GM21717 (cell line): ENCODE measurements around the gene CDS2.
A peak's percentile ranks its signal among the peaks of the same experiment; 100 is the strongest.

Experiments
- ATAC-seq: cut with Tn5 transposase; IDR thresholded peaks from one replicate; pipeline ENCODE4 v1.9.1; 2021; ENCODE audit warnings: mild to moderate bottlenecking, moderate library complexity; ENCODE audit not compliant: unreplicated experiment

Gene CDS2

DNA sequence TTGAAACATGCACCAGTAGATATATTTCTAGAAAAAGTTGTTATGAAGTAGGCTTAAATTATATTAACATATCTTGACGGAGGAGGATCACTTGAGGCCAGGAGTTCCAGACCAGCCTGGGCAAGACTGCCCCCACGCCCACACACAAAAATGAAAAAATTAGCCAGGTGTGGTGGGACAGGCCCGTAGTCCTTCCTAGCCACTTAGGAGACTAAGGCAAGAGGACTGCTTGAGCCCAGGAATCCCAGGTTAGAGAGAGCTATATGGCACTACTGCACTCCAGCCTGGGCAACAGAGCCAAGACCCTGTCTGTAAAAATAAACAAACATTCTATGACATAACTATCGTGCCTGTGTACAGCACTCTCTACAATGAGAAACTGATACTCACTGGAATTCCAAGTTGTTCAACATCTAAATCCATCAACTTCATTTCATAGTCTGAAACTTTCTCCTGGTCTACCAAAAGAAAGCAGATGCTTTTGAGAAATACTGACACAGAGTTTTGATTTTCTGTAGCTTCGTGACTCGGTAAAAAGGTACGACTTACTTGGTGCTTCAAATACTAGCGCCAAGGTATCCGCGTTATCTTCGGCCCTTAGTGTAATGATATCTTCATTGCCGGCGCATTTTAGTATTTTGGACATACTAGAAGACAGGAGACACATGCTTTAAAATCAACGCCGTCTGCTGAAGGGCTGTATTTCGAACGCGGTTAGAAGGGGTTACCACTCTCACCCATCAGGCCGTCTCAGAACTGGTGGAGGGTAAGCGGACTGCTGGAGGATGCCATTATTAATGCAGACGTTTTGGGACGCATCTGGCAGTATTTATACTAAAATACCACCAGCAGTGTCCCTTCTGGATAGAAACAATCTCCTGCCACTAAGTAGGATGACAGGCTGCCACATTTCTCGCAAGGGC is 8.3 kb upstream of the CDS2 start:
- no peak for ATAC-seq

DNA sequence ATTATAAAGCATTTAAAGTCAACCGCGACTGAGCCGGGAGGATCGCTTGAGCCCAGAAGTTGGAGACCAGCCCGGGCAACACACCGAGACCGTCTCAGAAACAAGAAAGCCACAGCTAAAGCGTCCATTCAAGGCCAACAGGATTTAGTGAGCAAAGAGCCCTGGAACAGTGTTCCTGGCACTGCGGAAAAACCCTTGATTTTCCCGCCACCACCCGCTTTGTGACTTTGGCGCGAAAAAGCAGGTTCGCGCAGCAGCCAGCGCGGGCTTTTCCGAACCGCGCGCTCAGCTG is 7.7 kb upstream of the CDS2 start:
- ATAC-seq, result no peak

DNA sequence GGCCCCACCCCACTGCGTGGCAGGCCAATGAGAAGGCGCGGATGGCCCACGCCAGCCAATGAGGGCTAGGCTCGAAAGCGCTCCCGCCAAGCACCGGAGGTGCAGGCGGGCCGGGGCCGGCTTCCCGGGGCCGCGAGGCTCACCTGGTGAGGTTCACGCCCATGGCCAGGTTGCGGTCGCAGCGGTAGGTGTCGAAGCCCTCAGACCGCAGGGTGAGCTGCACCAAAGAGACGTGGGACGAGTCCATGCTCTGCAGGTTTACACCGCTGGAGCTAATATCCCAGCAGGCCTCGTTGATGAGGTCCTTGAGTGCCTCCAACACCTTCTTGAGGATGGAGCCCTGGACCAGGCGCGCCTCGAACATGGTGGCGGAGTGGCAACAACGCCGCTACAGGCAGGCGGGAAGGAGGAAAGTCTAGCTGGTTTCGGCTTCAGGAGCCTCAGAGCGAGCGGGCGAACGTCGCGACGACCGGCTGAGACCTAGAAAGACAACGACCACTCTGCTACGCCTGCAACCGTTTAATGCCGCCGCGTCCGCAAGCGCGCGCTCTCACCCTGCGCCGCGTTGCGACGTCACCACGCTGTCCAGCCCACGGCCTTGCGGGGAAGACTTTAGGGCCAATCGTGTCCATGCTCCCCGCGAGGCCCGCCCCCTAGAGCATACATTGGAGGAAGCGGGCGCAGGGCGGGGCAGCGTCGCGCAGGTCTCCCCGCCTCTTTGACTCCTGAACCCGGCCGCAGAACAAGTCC is 7.2 kb upstream of the CDS2 start, which contains the start of gene PCNA:
Gene PCNA (minus strand): TSS at position 524 of the 750 bp plus-strand sequence. CDS start 160 bp downstream, at position 364.
- ATAC-seq, result peak; percentile 94

DNA sequence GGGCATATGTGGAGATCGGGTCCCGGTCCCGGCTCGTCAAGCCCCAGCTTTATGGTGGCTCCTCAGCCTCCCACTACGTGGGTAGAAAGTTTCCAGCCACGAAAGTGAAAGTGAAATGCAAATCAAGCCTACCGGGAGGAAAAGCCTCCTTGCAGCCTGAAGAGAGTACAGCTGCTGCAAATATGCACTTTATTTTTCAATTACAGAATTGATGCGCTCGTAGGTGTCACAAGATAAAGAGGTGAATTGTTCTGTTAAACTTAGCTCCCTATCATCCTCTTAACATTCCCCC is 6.7 kb upstream of the CDS2 start:
- ATAC-seq, result no peak

DNA sequence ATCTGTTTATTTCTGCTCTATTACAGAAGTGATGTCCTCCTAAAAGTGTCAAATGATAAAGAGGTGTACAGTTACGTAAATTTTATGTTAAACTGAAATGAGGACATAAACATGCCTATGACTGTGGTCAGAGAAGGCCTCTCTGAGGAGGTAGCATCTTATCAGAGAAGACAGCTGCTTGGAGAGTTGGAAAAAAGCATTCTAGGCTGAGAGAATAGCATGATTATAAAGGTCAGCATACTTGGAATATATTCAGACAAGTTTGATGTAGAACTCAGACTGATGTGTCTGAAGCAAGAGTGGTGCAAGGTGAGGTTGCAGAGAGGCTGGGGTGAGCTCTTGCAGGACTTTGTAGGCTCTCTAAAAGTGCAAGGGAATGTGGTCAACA is 3.9 kb upstream of the CDS2 start:
- ATAC-seq, result no peak

DNA sequence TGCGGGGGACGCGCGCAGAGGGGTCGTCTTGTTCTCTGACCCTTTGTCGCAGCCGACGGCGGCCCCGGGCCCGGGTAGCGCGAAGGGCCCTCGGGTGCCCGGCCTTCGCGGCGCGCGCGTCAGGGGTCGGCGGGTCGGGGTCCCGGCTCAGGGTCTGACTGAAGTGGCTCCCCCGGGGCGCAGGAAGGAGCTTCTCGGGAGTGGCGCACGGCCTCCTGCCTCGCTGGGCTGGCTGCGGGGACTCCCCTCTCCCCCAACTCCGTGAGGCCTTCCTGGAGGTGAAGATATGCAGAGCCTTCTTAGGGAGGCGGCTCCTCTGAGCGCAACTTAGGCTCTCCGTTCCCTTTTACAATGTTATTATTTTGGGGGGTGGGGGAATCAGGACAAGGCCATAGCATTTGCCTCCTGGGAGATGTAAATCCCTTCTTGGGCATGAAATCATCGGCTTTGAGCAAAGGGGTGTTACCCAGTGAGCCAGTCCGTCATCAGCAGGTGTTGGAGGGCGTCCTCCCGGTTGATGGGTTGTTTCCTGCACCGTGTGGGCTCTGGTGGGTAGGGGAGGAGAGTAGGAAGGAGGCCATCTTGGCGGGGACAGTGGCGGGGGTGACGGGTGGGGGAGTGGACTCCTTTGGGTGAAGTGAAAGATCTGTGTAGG is 523 bp downstream of the CDS2 start:
- ATAC-seq, result peak; percentile 41

DNA sequence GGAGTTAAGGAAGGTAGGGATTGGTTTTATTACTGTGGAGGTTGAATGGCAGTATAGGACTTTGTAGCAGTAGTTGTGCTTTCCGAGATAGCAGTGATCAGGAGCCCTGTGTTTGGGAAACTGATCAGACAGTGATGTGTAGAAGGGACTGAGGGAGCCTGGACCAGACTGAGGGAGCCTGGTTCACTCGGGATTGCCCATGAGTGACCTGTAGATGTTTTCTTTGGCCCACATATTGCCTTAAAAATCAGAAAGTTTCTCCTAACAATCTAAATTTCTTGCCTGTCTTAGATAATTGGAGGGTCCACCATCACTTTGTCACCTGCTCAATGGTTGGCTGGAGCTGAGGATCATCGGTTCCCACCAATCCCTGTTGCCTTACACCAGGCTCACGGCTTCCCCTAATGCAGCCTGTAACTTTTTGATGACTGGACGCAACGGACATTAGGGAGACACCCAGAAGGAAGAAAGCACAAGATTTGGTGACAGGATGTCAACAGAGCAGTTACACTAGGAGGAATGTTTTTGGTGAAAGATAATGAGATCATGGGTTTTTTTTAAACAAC is 1.1 kb downstream of the CDS2 start:
- no peak for ATAC-seq

DNA sequence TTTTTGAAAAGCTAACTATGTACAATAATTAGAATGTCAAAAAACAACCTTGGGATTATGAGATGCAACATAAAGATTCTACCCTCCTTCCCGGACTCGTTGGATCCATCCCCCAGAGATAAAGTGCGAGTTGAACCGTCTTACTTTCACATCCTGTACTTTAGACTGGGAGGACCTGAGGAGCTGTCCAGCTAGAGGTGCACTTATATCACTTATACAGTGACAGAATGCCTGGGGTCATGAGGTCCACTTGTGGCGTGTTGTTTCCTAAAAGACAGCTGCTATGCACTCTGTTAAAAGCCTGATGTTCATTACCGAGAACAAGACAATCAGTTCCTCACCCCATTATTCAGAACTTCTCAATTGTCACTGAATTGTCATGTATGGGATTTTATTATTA is 2.1 kb downstream of the CDS2 start:
- ATAC-seq, result no peak

DNA sequence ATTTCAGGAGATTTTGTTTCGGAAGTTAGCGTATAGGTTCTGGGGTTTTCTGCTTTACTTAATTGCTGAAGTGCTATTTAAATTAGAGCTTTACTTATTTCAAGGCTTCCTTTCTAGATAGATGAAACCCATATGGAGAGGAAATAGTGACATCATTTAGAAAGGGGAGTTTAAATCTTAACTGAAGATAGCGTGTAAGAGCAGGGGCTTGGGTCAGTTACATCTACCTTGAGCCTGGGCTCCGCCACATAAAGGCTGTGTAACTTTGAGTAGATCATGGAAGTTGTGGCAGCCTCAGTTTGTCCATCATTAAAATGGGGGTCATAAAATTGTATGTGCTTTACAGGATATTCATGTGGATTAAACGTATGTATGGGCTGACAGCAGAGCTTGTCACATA is 4.7 kb downstream of the CDS2 start:
- ATAC-seq, result no peak

DNA sequence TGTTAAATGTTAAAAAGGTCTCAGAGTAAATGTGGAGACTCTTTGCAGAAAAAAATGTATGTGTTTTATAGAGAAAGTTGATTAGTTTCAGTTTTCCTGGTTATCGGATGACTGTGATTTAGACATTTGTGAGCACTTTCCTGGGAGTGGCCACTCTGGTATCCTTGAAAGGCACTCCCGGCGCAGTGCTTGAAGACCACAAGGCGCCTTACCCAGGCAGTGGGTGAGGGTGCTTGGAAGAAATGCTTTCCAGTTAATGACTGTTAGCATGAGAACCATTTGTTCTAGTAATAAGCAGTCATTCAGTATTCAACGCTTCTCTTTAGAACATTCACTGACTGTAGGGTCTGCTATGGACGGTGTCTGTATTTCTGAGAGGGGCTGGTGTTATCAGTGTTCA is 7.2 kb downstream of the CDS2 start:
- no peak for ATAC-seq

DNA sequence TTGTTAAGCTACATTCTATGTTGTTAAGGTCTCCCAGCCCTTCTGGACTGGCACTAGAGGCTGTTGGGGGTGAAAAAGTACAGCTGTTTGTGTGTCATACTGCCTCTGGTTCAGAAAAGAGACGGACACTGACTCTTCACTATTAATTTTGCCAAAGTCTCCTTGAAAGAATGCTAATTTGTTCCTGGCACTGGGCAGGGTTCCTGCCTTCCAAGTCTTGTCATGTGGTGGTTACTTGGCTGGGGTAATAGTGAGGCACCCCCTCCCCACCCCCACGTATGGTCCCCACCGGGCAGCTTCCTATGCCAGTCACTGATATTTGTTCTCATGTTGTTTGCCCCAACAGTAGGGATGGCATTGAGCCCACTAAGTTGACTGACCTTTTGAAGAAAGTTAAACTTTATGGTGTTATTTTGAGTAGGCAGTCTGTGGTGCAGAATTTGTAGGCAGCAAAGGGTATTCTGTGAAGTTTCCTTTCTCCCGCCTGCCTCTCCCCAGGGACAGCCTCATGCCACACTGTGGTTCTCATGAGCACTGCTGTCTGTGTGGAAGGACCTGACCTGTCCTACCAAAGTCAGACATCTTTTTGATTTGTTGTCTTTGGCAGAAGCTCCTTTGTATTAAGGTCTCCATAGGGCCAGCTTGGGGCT is 8.7 kb downstream of the CDS2 start:
- ATAC-seq, result no peak

DNA sequence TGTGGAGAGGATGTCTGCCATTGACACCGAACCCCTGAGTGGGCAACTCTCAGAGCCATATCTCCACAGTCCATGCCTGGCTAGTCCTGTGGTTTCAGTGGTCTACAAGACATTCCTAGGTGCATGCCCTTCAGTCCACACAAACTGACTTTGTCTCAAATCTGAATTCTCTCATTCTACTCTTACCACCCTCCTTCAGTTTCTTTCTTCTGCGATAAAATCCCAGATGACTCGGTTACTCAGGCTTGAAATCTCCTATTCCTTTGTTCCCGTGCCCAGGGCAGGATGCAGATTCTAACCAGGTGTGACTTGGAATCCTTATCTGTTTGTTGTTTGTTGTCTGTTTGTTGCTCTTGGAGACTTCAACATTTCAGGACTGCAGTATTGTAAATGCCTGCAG is 9.3 kb downstream of the CDS2 start:
- ATAC-seq, result no peak

DNA sequence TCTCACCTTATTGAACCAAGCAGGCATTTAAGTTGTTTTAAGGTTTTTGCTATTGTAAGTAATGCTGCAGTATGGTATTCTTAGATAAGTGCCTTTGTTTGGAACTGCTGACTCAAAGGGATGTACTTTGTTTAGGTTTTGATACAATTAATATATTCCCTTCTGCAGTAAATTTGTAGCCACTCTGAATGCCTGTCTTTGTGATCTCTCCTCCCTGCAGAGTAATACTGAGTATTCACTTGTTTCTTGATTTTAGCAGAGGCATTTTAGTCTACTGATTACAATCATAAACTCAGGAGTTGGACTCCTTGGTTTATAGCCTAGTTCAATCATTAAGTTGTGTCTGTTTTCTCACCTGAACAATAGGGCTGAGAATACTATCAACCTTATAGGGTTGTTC is 13.4 kb downstream of the CDS2 start:
- no peak for ATAC-seq

DNA sequence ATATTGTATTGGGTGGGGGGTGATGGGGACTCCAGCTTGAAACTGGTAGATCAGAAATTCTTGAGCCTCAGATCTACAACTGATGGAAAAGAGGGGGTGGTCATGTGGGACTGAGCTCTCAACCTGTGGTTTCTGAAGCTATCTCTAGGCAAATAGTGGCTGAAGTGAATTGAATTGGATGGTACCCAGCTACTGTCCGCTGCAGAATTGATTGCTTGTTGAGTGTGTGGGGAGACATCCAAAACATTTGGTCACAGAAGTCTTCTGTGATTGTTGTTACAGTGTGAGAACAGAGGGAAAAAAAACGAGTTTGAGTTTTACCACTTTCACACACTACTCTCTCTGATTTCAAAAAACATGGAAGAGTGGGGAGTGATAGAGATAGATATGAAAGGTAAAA is 14.8 kb downstream of the CDS2 start:
- no peak for ATAC-seq

DNA sequence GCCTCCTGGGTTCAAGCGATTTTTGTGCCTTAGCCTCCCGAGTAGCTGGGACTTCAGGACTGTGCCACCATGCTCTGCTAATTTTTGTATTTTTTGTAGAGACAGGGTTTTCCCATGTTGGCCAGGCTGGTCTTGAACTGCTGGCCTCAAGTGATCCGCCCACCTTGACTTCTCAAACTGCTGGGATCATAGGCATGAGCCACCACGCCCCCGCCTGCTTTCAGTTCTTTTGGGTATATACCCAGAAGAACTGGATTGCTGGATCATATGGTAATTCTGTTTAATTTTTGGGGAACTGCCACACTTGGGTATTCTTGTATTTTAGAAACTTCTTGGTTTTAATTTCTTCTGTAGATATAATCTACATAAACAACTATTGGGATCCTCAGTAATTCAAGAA is 17.0 kb downstream of the CDS2 start:
- no peak for ATAC-seq

DNA sequence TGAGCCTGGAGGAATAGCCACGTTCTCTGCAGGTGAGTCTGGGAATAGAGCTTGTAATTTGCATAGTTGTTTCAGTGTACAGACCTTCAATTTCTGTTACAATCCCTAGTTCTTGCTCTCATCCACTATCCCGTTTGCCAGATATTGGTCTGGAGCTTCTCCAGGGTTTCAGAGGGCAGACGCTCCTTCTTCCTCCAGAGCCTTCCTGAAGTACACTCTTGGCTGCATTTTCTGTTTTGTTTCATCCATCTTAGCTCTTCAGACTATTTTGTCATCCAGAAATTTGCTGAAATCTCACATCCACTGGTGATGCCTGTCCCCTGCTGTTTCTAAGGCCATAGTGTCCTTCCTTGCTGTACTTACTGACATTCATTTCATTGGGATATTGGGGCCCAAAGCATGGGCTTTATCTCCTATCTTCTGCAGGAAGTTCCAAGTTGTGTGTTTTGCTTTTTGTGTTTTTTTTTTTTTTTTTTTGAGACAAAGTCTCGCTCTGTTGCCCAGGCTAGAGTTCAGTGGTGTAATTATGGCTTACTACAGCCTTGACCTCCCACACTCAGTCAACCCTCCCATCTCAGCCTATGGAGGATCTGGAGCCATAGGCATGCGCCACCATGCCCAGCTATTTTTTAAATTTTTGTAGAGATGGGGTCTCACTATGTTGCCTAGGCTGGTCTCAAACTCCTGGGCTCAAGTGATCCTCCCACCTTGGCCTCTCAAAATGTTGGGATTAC is 18.7 kb downstream of the CDS2 start:
- no peak for ATAC-seq

DNA sequence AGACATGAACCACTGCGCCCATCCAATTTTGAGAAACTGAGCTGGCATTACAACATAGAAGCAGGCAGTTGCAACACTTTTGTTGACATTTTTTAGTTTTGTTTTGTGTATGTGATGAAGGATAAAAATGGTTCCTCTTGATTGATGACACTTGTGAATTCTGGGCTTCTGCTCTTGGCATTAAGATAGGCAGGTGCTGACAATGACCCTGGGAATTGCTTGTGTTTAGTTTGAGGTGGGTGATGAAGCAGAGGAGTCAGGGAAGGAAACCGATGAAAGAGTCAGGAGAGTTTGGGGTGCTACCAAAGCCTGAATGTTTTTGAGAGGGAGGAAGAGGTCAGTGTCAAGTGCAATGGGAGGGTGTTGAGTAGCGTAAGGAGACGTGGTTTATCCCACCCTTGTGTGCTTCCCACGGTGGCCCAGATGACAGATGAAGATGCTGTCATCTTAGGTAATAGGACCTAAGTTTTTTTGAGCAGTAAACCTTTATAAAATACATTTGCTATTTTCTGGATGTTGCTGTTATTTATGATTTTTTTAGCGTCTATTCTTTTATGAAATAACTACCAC is 19.4 kb downstream of the CDS2 start:
- ATAC-seq, result no peak

DNA sequence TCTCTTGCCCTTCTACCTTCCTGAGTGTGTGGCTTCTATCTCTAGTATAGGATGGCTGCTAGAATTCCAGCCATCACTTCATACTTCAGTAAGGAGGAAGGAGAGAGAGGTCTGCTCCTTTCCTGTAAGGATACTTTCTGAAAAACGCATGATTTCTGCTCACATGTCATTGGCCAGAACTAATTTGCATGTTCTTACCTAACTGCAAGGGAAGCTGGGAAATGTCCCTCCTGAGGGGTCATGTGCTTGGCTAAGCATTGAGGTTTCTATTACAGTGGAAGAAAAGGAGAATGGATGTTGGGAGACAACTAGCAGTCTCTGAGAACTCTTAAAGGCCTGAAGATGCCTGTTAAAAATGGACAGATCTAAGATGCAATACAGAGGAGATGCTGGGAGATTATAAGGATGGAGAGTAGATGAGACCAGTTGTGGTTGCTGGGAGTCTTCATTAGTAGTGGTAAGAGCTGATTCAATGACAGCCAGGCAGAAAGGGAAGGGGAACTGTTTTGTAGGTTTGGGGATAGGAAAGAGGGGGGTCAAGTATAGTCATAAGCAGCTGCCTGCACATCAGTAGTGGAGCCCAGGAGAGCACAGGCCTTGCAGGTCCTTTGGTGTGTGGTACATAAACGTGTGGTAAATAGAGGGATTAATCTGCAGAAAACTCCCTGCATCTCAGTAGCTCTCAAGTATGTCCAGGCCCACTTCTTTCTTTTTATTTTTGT is 20.2 kb downstream of the CDS2 start:
- no peak for ATAC-seq

DNA sequence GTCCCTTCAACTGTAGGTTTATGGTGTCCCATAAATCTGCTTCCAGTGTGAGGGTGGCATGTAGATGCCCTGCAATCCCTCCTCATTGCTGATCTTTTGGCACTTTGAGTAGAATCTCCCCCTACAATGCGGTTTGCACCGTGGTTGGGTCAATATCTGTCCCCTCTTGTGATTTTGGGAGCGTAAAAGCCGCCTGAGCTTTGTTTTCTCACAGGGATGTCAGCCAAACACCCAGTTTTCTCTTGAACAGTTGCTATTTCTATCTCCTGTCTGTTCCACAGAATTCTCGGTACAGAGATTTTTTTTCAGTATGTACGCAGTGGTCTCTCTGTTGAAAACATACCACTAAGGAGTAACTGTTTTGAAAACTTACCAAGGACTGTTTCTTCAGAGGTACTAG is 21.8 kb downstream of the CDS2 start:
- no peak for ATAC-seq

DNA sequence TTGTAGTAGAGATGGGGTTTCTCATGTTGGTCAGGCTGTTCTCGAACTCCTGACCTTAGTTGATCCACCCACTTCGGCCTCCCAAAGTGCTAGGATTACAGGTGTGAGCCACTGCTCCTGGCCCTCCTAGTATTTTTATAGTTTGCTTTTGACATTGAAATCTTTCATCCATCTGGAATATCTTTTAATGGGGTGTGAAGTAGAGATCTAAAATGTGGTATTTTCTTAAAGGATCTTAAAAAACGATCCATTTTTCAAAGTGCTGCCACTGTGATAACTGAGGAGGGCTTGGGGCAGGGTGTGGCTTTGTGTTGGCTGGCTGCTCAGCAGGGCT is 23.1 kb downstream of the CDS2 start:
- no peak for ATAC-seq
